Cerebellar nuclear complex (tissue), 1 donor: ENCODE data around the gene APAF1.
"Not testable (repeated sequence)": the region's sequence is repeated elsewhere in the genome, so short reads cannot be mapped to it uniquely, and the experiment has no call there.

Experiments
- DNase-seq, 2 experiments: peaks; one replicate each; lab custom pipeline; 2025; lab: John Stamatoyannopoulos, UW

APAF1 gene

DNA sequence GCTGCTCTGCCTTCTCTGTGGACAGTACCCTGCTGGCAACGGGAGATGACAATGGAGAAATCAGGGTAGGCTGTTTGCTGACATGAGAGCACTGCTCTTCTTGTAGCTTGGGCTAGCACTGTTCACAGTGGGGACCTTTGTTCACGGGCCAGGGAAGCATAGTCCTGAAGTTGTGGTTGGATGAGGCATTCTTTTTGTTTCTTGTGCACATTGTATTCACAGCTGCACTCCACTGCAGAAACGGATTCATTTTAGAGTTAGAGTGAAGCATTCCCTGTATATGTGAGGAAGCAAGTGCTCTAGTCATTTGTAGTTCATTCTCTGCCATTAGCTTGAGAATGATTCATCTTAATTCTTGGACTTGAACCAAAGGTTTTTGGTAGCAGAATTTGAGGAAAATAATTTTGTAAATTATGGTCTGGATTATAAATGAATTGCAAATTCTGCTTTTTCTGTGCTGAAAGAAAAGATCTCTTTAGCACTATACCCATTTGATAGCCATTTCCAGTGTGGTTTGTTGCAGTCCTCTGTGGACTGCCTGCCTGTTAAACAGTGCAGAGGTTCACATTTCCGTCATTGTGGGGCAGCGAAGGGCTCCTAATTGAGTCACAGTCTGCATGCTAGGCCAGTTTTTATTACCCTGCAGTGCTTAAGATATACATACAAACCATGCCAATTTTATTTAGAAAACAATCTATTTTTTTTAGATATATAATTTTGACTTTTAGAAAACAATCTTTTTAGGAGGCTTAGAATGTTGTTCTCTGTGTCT lies 80.6 kb downstream of the APAF1 start:
- DNase-seq: peak in 1 of 2 experiments; percentile 27

DNA sequence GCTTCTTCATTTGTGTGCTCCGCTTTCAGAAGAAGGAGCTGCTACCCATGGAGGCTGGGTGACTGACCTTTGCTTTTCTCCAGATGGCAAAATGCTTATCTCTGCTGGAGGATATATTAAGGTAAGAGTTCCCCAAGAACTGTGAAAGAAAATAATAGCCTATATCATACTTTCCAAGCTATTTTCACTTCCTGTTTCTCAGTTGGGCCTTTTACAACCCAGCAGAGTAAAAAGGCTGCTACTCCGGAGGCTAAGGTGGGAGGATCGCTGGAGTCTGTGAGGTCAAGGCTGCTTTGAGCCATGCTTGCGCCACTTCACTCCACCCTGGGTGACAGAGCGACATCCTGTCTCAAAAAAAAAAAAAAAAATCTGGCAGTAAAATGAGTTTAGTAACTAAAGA lies 82.1 kb downstream of the APAF1 start:
- no peak for DNase-seq

DNA sequence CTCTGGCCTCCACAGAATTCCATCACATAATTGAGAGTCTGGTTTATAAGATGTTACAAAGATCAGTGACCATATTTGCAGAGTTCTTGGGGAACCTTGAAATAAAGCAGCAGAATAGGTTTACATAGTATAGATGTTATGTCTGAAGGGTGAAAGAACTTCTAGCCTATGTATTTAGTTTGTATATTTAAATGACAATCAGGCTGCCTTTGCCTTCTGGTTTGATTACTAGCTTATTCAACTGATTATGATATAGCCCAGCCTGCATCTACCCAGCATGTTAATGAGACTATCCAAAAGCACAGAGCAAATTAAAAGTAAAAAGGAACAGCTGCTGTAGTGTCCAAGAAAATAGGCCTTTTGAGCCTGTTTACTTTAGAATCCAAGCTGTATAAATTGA lies 85.3 kb downstream of the APAF1 start:
- no peak for DNase-seq

DNA sequence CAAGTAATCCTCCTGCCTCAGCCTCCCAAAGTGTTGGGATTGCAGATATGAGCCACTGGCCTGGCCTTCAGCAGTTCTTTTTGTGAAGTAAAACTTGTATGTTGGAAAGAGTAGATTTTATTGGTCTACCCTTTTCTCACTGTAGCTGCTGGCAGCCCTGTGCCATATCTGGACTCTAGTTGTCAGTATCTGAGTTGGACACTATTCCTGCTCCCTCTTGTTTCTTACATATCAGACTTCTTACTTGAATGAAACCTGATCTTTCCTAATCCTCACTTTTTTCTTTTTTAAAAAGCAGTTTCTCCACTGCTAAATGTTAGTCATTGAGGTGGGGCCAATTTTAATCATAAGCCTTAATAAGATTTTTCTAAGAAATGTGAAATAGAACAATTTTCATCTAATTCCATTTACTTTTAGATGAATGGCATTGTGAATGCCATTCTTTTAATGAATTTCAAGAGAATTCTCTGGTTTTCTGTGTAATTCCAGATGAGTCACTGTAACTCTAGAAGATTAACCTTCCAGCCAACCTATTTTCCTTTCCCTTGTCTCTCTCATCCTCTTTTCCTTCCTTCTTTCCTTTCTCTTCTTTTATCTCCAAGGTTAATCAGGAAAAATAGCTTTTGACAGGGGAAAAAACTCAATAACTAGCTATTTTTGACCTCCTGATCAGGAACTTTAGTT lies 88.7 kb downstream of the APAF1 start:
- no peak for DNase-seq

DNA sequence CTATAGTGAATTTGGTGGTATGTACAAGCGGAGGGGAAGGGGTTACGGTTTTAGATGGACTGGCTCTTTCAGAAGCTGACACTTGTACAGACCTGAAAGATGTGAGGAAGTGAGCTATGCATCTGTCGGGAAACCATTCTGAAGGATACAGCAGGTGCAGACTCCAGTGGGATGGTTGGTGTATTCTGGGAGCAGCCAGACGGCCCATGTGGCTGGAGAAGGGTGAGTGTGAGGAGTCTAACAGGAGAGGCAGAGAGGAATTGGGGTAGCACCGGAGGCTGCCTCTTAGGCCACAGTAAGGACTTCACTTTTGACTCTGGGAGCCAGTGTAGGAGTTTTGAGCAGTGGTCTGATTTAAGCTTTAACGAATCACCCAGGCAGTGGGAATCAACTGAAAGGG lies 90.7 kb downstream of the APAF1 start:
- DNase-seq: no peak

DNA sequence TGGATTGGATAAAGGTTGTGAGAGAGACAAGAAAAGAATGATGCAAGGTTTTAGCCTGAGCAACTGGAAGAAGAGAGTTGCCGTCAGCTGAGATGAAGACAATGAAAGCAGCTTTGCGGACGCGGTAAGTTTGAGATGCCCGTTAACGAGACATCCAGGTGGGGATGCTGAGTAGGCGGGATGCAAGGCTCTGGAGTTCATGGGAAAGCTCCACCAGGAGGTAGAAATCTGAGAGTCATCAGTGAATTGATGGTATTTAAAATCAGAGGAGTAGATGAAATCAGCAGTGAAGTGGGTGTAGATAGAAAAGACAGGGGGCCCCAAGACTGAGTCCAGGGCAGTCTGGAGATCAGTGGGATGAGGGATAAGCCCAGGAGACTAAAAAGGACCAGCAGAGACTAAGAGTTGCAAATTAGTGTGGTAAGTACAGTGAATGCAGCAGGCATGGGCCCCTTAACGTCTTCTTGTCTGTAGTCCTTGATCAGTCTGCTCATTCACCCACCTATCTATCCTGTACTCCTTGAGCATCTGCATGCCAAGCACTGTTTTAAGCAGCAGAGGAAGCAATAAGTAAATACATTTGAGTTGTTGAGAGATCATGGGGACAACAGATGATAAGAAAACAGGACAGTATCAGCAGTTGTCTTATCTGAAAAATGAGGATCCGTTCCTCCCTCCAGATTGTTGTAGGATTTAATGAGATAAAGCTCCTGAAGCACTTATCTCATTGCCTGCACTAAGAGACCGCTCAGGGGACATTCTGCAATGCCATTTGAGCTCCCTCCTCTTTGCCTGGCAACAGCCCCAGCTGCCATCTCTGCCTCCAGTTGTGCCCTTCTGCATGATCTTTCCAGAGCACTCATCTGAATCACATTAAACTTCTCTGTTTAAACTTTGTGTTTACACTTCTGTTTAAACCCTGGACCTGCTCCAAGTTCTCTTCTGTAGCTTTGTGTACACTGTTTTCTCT lies 91.5 kb downstream of the APAF1 start:
- no peak for DNase-seq

DNA sequence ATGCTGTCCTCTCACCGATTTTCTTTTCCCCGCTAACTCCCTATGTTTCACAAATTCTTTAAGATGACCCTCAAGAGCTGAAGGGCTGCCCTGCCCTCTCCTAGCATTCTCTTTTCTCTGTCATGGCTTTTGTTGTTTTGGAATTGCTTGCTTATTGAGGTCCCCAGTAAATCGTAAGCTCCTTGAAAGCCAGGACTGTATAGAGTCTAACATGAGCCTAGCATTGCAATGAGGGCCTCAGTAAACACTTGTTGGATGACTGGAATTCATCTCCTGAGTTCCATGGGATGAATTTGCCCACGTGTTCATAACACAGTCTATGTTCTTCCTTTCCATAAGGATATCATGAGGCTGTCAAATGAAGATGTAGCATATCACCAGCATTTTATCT lies 92.2 kb downstream of the APAF1 start:
- no peak for DNase-seq

DNA sequence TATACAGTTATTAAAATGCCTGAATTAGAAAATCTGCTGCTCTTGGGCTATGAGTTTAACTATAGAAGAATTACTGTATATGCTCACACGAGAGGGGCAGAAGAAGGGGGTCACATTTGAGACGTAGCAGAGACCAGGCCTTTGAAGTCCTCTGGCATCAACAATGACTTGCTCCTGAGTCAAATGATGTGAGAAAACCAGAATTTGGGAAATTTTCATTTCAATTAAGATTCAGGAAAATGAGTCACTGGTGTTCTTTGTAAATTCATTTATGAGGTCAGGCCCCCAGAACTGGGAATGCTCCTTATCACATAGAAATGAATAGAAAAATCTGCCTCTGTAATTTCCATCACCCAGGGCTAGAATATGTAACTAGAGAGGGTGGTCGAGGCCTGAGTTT lies 92.9 kb downstream of the APAF1 start:
- DNase-seq: no peak

DNA sequence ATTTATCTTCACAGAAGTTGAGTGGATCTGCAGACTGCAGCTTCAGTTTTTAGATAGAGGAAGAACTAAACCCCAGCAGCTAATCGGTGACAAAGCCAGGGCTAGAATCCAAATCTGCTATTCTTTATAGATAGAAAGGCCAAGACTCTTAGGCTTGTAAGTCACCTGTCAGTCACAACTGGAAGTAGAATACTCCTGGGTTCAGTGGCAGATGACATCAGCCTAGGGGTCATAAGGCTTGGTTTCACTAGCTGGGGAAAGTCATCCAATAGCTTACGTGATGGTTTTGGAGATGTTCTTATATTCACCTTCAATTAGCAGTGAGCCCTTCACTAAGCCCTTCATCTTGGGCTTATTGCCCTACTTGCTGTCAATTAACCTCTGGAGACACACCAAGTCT lies 93.4 kb downstream of the APAF1 start:
- DNase-seq: no peak

DNA sequence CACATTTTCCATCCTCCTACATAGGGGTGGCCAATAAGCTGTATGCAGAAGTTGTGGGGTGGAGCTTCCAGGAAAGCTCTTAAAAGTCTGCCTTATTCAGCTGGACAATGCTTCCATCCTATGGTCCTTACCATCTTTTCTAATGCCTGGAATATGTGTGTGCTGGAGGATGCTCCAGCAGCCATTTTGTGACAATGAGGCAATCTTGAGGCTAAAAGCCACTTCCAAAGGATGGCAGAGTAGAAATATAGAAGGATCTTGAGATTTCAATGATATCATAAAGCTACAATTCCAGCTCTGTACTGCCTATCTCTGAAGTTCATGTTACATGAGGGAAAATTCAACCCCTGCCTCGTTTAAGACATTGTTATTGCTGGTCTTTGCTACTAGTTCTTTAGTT lies 95.7 kb downstream of the APAF1 start:
- no peak for DNase-seq

DNA sequence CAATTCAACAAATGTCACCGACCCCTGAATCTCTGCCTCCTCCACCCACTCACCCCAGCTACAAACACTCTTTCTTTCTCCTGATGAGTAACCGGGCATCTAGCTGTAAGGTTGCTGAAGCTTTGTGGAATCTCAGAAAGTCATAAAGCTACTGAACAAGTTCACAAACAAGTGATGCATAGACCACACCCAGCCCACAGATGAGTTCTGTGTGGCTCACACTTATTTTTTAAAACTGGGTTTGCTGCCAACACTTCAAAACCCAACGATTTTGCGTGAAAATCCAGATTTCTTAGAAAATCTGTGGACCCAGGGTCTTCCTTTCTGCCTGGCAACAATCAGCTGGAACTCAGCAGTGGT lies 96.1 kb downstream of the APAF1 start:
- no peak for DNase-seq

DNA sequence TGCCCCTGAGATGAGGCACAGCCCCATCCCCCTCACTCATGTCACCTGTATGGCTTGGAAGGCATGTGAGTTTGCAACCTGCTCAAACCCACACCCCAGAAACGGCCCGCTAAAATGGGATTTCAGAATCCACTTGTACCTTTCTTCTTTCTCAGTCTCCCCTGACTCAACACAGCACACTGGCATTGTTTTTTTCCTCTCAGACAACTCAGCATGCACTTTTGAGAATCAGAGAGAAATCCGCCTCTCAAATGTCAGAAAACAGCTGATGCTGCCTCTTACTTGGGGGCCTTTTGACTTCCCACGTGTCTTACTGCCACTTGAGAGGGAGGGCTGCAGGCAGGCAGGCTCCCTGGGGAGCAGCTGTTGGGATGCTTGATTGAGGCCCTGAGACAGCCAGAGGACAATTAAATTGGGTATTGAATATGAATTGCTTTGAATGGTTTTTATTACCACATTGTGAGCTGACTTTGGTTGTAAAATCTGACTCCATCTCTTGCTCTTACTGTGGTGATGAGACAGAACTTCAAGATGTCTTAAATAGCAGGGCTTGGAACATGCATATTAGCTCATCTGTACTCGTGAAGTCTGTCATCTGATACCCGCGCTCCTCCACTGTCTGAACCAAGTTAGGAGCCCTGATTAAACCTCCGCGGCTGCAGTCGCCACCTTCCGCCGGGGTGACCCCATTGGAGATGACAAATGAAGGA lies 96.6 kb downstream of the APAF1 start:
- DNase-seq: no peak

DNA sequence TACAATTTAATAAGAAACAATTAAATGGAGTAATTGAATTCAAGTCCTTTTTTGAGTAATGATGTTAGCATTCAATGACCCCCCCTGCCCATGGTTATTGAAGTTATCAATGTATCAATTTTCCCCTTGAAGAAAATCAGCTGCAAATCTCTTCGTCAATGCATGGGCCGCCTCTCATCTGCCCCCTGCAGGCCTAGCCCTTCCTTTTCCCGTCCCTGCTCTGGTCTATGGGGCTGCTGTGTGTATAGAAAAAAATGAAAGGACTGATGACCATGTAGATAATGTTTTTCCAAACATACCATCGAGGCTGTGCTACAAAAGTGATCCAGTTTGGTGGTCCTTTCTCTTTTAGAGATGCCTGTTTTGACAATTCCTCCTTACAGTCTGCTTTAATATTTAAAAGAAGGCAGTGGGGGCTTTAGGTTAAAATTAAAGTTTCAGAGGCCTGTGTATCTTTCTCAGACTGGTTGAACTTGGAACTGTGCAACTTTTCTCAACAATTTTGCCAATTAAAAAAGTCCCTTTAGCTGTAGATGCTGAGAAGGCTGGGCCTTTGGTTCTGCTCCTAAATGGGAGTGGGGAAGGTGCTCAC lies 98.4 kb downstream of the APAF1 start:
- DNase-seq: no peak

DNA sequence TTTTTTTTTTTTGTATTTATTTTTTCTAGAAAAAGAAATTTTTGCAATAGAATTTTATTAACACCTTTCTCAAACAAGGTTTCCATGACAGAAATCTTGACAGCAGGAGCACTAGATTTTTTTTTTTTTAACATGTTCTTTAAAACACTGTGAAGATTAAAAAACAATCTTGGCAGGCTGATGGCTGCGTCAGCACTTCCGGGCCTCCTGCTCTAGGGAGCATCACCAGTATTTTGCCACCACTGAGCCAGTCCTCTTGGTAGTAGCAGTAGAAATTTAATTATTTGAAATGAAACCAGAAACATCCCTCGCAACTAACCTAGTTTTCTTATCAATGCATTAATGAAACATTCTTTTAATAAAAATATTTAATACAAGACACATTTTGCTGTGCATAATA lies 99.6 kb downstream of the APAF1 start:
- DNase-seq: no peak

DNA sequence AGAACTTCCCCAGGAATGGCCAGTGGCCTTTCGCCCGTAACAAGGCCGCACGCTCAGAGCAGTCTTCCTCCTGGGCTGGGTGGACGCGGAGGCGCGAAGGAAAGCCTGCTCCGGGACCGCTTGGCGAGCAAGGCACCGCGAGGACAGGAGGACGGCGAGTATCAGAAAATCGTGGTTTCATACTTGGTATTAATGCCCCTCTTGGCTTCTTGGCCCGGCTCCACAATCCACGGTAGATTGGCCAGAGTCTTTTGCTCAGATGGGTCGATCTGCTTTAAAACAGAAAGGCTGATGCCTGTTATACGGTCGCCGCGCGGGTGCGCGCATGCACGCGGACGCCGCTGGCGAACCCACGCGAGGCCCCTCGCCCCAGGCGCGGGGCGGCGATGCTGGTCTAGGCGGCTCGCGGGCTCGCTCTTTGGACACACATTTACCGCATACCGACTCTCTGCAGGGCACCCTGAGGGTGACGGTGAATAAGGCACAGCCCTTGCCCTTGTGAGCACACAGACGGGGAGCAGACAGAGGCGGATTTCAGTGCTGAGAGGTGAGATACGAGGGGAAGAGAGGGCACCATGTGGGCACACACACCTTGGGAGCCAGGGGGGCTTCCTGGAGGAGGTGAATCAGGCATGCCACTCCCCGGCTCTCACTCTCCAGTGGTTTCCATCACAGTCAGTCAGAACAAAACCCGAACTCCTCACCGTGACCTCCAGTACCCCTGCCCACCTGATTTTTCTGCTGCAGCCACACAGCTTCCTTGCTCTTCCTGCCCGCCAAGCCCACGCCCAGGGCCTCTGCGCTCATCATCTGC lies 100.7 kb downstream of the APAF1 start:
- no peak for DNase-seq

DNA sequence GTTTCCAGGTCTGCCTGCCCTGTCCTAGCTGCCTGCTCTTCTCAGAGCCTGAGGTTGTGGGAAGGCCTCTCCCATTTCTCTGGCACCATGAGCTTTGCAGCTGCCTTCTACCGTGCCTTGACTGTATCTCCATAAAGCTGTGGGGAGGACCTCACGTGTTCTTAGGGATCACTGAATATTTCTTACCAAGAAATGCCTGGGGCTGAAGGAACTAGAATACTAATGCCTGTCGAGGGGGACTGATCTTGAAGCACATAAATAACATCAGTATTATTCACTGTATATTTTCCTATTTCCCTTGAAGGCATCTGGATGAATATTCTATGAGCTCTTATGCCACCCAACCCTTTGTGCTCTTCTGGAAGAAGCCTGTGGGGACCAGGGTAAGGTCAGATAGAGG lies 103.4 kb downstream of the APAF1 start:
- no peak for DNase-seq

DNA sequence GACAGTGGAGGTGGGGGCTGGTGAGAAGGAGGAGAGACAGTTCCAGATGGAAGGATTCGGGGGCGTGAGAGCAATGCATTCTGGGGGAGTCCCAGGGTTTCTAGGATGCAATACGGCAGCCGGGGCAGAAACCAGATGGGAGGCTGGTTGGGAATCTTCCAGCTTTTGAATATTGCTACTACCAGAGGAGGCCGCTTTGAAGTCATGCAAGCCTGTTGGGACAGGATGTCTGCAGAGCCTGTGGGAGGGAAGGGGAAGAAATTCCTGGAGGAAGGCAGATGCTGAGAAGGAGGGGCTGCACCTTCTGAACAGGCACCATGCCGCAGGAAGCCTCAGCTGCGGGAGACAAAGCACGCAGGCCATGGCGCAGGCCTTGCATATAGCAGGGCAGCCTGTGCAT lies 105.4 kb downstream of the APAF1 start:
- DNase-seq: no peak

DNA sequence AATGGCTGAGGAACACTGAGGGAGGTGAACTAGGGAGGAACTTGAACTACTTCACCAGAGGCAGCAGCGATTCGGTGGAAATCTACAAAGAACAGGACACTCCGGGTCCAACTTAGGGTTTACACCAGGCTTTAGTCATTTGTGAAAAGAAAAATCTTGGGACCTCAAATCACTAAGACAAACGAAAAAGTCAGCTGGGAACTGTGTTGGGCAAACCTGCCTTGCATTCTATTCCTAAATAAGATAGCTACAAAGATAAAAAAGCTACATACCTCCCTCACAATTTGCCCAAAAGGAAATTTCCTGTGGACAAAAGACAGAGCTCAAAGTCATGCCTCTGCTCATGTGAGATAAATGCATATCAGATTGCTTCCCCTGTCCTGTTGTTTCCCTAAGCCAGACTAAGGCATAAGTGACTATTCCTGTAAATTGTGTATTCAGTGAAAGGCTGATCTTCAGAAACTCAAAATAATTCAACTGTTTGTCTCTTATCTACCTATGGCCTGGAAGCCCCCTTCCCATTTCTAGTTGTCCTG lies 106.6 kb downstream of the APAF1 start:
- no peak for DNase-seq

DNA sequence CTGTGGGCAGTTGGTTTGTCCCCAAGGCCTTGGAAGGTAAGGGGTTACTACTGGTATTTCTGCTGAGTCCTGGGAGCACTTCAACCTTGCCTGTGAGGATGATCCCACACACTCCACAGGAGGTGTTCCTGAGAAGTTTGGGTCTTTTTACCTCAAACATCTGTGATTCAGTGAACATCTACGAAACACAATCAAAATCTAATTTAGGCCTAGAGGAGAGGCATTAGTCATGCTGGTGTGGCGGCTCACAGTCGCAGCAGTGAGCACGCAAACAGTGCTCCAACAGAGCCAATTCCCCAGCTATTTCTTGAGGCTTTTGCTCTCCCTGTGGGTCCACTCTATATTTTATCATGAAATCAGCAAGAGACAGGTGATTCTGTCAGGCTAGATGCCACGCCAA lies 107.6 kb downstream of the APAF1 start:
- no peak for DNase-seq

DNA sequence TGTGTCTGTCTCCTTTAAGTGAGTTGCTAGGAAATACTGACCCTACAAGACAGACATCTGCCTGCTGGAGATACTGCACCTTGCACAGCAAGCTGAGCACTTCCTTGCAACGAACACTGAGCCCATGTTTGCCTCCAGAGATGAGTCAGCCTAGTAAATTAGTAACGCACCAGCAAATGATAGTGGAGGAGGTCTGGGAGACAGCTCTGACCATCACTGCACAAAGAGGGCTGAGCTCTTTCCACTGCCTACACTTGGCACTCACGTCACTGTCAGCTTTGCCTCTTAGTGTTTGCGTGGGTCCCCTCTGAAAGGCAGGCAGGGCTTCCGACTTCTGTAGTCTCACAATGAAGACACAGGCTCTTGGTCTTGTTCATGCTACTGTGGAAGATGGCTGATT lies 109.0 kb downstream of the APAF1 start:
- DNase-seq: no peak

DNA sequence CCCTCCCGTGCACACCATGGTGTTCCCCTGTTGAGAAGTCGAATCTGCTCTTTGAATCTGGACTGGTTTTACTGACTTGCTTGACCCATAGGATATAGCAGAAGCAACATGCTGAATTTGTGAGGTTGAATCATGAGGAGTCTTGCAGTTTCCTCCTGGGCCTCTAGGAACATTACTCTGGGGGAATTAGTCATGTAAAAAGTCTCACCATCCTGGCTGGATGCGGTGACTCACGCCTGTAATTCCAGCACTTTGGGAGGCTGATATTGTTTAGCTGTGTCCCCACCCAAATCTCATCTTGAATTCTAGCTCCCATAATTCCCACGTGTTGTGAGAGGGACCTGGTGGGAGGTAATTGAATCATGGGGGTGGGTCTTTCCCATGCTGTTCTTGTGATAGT lies 110.8 kb downstream of the APAF1 start:
- DNase-seq: not testable (repeated sequence)
